Central memory CD4-positive, alpha-beta T cell (primary cell): ENCODE results near the gene GRAMD2B.
A peak's percentile ranks its signal among the peaks of the same experiment; 100 is the strongest.
"Not testable (repeated sequence)": the region's sequence is repeated elsewhere in the genome, so short reads cannot be mapped to it uniquely, and the experiment has no call there.

Experiments
- DNase-seq: peaks from one replicate; pipeline ENCODE4 v3.0.0; 2022

Gene GRAMD2B

GRCh38 chr5:126414874-126415502 lies 8.2 kb upstream of the GRAMD2B start:
- no peak for DNase-seq

GRCh38 chr5:126415789-126416188 lies 7.4 kb upstream of the GRAMD2B start:
- DNase-seq = no peak

GRCh38 chr5:126416266-126416925 lies 6.8 kb upstream of the GRAMD2B start:
- DNase-seq = no peak

- DNase-seq = no peak
Observed at GRCh38 chr5:126417178-126417577, 6.0 kb upstream of the GRAMD2B start.

GRCh38 chr5:126419102-126419501 lies 4.1 kb upstream of the GRAMD2B start:
- DNase-seq = no peak

- no peak for DNase-seq
Observed at GRCh38 chr5:126428421-126428820, 5.2 kb downstream of the GRAMD2B start.

GRCh38 chr5:126430631-126431030 lies 7.4 kb downstream of the GRAMD2B start:
- DNase-seq = no peak

- no peak for DNase-seq
Observed at GRCh38 chr5:126433701-126434100, 10.5 kb downstream of the GRAMD2B start.

GRCh38 chr5:126435261-126435660 lies 12.1 kb downstream of the GRAMD2B start:
- no peak for DNase-seq

GRCh38 chr5:126435714-126436113 lies 12.5 kb downstream of the GRAMD2B start:
- no peak for DNase-seq

- no peak for DNase-seq
Observed at GRCh38 chr5:126437721-126438120, 14.5 kb downstream of the GRAMD2B start.

GRCh38 chr5:126438267-126438666 lies 15.1 kb downstream of the GRAMD2B start:
- no peak for DNase-seq

- DNase-seq = no peak
Observed at GRCh38 chr5:126438868-126439267, 15.7 kb downstream of the GRAMD2B start.

GRCh38 chr5:126439724-126440123 lies 16.5 kb downstream of the GRAMD2B start:
- DNase-seq = not testable (repeated sequence)

- no peak for DNase-seq
Observed at GRCh38 chr5:126441230-126441629, 18.0 kb downstream of the GRAMD2B start.

- DNase-seq = no peak
Observed at GRCh38 chr5:126443374-126443851, 20.2 kb downstream of the GRAMD2B start.

GRCh38 chr5:126444137-126444536 lies 20.9 kb downstream of the GRAMD2B start:
- DNase-seq = no peak

GRCh38 chr5:126445502-126446174 lies 22.4 kb downstream of the GRAMD2B start:
- DNase-seq = no peak

GRCh38 chr5:126446498-126447224 lies 23.5 kb downstream of the GRAMD2B start:
- no peak for DNase-seq

- DNase-seq = no peak
Observed at GRCh38 chr5:126448720-126449119, 25.5 kb downstream of the GRAMD2B start.

- DNase-seq = peak; percentile 57
Observed at GRCh38 chr5:126449751-126450271, 26.6 kb downstream of the GRAMD2B start.

- peak; percentile 42 for DNase-seq
Observed at GRCh38 chr5:126450346-126450745, 27.1 kb downstream of the GRAMD2B start.

- no peak for DNase-seq
Observed at GRCh38 chr5:126450907-126451306, 27.7 kb downstream of the GRAMD2B start.
